Dedifferentiated amniotic fluid mesenchymal stem cell (primary cell): ENCODE results near the gene RPS28.

Experiments
- DNase-seq: peaks from one replicate; pipeline ENCODE4 v3.0.0-alpha.2; 2016; ENCODE audit errors: extremely low spot score

RPS28 gene

GRCh38 chr19:8320564-8321066, 681 bp upstream of the RPS28 start:
- DNase-seq: no peak

GRCh38 chr19:8321986-8322637, 816 bp downstream of the RPS28 start:
- no peak for DNase-seq

DNA sequence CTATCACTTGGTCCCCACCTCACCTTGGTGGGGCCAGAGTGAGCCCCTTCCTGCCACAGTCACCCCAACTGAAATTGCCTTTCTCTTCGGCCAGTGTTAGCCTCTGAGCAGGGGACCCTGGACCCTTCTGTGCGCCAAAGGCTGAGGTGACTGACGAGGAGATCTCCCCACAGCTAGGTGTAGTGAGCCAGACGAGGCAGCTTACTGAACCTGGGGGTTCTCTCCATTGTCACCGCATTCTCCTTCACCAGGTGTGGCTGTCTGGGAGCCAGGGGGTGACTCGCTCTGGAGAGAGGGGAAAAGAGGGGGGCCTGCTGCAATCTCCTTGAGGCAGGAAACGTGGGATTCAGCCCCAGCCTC, 1.3 kb downstream of the RPS28 start:
- no peak for DNase-seq

DNA sequence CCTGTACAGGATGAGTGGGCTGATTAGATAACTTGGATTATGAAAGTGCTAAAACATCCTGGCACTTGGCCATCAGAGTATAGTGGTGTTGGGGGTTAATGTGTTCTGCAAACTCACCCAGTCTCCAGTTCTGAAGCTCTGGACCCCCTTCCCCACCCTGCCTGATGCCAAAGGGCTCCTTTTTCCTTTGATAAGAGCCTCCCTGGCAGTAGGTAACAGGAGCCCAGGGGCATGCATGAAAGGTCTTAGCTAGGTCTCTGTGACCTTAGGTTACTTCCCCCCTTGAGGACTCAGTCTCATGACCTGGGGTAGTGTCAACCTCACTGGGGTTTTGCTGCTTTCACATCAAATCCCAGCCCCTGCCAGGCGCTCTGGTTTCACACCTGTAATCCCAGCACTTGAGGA, 2.5 kb downstream of the RPS28 start:
- DNase-seq: no peak

- no peak for DNase-seq
Observed at GRCh38 chr19:8324186-8325050, 3.1 kb downstream of the RPS28 start.

- no peak for DNase-seq
Observed at GRCh38 chr19:8325454-8325853, 4.2 kb downstream of the RPS28 start.

DNA sequence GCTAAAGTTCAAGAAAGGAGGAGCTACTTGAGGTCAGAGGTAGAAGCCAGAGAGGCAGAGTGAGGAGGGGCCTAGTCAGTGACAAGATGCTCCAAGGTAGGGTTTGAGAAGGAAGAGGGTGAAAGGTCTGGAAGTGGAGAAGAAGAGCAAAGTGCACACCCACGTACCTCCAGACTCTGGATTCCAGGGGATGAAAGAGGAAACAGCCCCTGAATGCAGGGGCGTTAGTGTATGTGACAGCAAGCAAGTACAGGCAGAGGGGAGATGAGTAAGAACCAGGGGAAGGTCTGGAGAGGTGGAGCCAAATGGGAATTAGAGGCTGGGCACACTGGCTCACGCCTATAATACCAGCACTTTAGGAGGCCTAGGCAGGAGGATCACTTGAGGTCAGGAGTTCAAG, 8.7 kb downstream of the RPS28 start:
- DNase-seq: no peak

DNA sequence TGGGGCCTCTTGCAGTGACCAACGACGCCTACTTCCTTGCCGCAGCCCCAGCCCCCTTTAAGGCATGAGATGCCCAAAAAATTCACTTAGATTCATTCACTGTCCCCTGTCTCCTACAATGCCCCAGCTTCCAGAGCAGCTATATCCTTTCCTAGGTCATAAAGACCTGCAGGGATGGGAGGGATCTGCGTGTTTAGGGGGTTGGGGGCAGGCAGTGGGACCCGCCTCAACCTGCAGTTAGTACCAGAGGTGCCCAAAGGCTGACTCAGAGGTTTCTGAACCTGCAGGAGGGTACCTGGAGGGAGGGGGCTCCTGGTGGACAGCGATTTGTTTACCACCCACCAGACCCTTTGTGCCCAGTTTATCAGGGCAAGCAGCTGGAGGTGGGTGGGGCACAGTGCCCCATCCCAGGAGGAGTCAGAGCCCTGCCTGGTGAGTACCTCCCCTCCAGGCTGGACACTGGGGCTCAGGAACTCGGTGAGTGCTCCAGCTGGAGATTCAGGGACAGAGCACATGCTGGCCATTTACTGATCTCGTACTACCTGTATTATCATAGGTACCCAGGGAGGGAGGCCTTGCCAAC, 10.1 kb downstream of the RPS28 start:
- DNase-seq: peak; percentile 11

DNA sequence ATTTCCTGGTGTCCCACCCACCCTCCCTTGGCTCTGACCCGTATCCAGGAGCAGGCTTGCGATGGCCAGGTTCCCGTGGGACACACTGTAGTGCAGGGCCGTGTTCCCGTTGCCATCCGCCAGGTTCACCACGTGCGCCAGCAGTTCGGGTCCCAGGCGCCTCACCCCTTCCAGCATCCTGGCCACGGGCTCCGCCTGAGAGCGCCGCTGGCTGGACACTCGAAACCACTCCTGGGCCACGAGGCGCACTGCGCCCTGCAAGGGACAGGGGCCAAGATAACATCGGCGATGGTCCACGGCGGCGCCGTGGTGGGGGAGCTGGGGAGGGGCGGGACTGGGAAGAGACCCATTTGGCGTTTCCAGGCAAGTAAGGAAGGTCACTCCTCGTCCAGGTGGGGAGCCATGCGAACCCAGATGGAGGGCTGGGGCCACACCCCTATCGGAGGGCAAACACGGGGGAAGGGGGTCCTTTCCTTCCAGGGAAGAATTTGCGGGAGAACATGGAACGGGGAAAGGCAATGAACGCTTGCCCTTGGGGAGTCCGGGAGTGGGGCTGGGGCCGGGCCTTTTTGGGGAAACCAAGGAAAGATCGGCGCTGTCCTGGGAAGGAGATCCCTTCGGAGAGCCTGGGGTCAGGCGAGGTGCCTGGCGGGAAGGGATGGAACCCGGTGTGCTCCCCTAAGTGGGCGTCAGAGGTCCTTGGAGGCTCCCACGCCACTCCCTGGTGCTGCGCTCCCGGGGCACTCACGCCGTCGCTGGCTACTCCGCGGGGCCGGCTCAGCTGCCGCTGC, 11.9 kb downstream of the RPS28 start:
- peak; percentile 9 for DNase-seq

DNA sequence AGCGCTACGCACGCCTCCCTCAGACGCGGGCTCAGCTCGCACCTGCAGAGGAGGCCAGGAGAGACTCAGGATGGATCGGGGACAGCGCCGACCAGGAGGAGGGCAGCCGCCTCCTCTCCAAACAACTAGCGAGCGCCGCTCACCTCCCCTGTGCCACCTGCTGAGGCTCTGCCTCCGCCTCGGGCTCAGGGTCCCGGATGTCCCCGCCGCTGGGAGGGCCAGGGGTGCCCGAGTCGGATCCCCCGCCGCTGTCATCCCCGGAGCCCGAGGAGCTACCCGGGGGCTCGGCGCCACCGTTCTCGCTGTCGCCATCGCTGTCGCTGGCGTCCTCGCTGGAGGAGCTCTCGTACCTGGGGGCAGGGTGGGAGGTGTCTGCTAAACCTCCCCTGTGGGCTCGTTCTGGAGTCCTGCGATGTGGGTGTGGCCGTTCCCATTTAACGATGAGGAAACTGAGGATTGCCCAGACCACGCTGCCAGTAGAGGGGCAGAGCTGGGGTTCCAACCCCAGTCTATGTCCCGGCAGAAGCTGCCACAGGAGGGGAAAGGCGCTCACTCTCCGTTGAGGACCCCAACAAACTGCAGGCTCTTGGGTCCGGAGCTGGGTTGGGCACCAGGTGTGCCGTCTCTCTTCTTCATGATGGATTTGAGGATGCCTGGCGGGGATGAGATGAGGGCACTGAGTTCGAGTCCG, 12.6 kb downstream of the RPS28 start:
- DNase-seq: no peak

GRCh38 chr19:8334458-8335342, 13.4 kb downstream of the RPS28 start:
- peak; percentile 25 for DNase-seq

GRCh38 chr19:8335343-8336071, 14.2 kb downstream of the RPS28 start:
- peak; percentile 4 for DNase-seq

- peak; percentile 10 for DNase-seq
Observed at GRCh38 chr19:8336072-8336569, 14.8 kb downstream of the RPS28 start.

GRCh38 chr19:8336660-8337059, 15.4 kb downstream of the RPS28 start:
- peak; percentile 6 for DNase-seq

DNA sequence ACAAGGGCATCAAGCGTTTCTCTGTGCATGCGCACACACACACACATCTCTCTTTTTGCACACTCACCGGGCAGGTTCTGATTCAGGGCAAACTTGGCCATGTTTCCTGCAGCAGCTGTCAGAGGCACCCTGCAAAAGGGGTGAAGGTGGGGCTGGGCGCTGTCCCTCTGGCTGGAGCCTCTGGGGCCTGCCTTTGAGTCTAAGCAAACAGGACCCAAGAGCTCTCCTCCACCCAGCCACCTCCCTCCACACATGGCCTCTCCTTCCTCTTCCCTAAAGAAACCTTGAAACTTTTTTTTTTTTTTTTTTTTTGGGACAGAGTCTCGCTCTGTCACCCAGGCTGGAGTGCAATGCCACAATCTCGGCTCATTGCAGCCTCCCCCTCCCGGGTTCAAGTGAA, 16.4 kb downstream of the RPS28 start:
- peak; percentile 13 for DNase-seq

DNA sequence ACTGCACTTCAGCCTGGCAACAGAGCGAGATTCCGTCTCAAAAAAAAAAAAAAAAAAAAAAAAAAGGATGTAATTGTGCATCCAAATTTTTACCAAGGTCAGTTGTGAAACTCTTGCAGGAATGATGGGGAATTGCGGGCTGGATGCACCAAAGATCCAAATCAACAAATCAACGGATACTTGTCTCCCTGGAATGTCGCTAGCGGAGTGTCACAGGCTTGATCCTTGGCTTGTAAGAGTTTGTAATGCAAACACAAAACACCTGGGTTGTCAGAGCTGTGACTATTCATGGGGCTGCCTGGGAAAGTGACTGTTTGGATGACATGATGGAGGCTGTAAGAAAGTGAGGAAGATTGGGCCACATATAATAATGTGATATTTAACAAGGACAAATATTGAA, 17.5 kb downstream of the RPS28 start:
- peak; percentile 9 for DNase-seq

GRCh38 chr19:8340341-8341096, 19.2 kb downstream of the RPS28 start:
- DNase-seq: peak; percentile 11

GRCh38 chr19:8341504-8341903, 20.2 kb downstream of the RPS28 start:
- DNase-seq: peak; percentile 9

GRCh38 chr19:8342316-8342683, 21.0 kb downstream of the RPS28 start:
- DNase-seq: peak; percentile 13
